GF-D8 (cell line): ENCODE data around the gene DIPK1A.
A peak's percentile ranks its signal among the peaks of the same experiment; 100 is the strongest.

Source experiments
- DNase-seq: peaks from one replicate; lab custom pipeline; 2025; lab: John Stamatoyannopoulos, UW

Gene DIPK1A

GRCh38 chr1:92839442-92839841, 121.8 kb downstream of the DIPK1A start:
- no peak for DNase-seq

- DNase-seq = no peak
These were observed 122.7 kb downstream of the DIPK1A start for GRCh38 chr1:92838519-92838918.

DNA sequence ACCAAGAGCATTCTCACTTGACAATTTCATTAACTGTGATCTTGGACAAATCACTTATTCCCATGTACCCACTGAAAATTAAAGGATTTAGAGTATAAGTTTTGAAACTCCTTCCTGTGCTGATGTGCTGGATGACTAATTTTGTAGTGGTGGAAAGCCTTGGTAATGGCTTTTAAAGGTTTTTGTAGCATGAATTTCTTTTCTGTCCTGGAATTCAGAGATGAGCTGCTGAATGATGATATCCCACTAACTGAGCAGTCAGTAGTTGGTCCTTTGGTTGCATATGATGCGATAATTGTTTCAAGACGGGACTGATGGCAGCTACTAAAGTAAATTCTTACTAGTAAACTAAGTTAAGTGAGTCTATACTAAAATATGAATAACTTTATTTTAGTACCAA, 124.2 kb downstream of the DIPK1A start:
- no peak for DNase-seq

- DNase-seq = no peak
These were observed 126.6 kb downstream of the DIPK1A start for GRCh38 chr1:92834617-92835016.

DNA sequence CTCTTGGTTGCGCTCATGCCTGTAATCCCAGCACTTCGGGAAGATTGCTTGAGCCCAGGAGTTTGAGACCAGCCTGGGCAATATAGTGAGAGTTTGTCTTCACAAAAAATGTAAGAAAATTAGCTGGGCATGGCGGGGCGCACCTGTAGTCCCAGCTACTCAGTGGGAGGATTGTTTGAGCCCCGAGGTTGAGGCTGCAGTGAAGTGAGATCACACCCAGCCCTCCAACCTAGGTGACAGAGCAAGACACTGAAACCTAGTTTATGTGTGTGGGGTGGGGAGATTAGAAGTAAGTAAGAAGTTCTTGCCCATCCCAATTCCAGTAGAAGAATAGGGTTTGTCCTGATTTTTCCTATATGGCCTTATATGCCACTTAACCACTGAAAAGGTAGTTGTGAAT, 127.4 kb downstream of the DIPK1A start:
- DNase-seq = no peak

DNA sequence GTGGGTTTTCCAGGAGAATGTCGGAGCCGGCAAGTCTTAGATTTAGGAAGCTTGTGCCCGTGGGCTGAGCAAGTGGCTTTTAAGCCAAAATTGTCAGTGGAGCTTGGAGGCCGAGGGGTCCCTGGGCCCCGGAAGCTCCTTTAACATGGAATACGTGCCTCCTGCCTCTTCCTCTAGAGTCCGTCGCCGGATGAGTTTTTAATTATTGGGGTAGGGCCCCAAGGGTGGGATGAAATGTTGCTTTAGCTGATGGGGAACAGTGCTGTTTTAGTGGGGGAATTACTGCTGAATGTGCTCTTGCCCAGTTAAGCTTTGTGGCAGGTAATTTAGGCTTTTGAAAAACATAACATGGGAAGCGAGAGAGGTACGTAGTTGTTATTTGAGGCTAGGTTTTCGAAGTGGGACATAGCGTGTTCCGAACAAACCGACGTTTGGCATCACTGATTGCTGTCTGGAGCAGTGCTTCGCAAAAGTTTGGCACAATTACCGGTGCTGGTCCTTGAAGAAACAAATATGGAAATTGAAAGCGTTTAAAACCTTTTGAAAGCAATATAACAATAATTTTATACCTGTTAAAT, 128.6 kb downstream of the DIPK1A start:
- DNase-seq = no peak

GRCh38 chr1:92831762-92832536, 129.3 kb downstream of the DIPK1A start, which contains the start of gene RPL5:
Gene RPL5, plus strand, starts transcription at chr1:92832040. Its CDS starts 75 bp downstream, at chr1:92832115.
- DNase-seq = peak; percentile 85

DNA sequence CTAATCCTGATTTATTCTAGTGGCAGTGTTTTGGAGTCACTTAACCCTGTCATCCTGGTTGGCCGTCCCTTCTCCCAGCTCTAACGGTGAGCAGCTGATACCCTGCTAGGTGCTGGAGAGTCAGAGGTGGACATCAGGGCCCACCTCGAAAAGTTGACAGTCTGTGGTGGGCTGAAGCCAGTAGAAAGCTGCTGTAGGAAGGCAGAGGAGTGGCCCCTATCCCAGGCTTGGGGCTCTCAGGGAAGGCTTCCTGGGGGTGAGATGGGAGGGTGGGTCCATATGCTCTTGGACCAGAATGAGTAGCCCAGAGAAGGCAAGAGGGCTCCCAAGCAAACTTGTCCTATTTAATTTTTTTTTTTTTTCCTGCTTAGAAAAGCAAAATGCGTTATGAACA, 129.9 kb downstream of the DIPK1A start:
- DNase-seq = no peak

DNA sequence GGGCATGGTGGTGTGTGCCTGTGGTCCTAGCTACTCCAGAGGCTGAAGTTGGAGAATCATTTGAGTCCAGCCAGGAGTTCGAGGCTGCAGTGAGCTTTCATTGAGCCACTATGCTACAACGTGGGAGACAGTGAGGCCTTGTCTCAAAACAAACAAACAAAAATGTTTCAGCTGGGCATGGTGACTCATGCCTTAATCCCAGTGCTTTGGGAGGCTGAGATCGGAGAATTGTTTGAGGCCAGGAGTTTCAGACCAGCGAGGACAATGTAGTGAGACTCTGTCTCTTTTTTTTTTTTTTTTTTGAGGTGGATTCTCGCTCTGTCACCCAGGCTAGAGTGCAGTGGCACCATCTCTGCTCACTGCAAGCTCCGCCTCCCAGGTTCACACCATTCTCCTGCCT, 134.5 kb downstream of the DIPK1A start:
- DNase-seq = no peak

GRCh38 chr1:92822879-92823278, 138.4 kb downstream of the DIPK1A start:
- no peak for DNase-seq

DNA sequence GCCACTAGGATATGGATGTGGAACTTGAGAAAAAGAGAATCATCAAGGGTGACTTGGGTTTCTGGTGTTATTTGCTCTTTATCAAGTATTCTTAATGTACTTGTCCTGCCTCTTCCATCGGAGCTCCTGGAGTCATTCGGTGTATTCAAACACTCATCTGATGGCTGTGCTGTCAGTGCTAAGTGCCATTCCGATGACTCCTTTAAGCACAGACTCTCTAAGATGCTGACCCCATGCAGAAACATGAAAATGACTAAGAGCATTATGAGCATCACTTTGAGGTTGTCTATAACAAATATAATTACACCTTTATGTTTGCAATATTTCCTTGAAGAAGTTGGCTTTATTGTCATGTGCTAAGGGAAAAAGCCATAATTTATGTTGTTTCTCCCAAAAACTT, 140.7 kb downstream of the DIPK1A start:
- DNase-seq = no peak

DNA sequence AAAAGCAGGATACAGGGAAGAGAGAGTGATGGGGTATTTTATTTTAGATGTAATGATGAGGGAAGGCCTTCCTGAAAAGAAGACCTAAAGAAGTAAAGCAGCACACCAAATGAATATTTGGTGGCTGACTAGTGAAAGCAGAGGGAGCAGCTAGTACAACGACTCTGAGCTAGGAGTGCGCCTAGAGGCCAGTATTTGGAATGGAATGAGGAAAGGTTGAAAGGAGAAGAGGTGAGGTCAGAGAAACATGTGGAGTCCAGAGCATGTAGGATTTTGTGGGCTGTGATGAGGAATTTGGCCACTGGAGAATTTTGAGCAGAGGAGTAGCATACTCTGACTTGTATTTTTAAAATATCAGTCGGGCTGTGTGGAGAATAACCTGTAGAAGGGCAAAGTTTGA, 141.2 kb downstream of the DIPK1A start:
- no peak for DNase-seq

DNA sequence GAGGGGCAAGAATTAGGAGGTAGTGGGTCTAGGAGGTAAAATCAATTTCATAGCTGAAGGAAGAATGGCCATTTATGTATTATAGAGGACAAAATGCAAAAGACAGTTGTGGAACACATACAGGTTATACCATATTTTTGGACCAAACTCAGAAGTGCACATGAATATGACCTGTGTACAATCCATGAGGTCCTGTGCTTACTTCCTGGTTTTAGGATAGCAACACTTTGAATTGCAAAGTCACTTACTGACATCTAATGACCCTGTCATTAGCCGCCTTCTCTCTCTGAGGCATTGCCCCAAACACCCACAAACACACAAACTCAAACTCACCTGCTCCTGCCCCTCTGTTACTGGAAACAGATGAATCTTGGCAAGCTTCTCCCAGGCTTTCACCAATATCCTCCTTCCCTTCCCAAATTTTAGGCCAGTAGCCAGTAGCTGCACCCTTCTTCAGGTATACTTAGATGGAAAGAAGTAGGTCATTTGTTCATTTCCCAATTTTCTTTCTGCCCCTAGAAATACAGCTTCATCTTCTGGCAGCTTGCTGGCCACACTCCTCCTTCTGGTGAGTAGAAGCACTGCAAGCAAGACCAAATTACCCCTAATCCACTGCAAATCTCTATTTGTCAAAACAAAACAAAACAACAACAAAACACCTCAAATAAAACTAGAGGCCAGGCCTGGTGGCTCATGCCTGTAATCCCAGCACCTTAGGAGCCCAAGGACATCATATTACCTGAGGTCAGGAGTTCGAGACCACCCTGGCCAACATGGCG, 143.1 kb downstream of the DIPK1A start:
- DNase-seq = peak; percentile 8

GRCh38 chr1:92817137-92817697, 144.0 kb downstream of the DIPK1A start:
- no peak for DNase-seq

GRCh38 chr1:92816732-92817131, 144.5 kb downstream of the DIPK1A start:
- DNase-seq = no peak

DNA sequence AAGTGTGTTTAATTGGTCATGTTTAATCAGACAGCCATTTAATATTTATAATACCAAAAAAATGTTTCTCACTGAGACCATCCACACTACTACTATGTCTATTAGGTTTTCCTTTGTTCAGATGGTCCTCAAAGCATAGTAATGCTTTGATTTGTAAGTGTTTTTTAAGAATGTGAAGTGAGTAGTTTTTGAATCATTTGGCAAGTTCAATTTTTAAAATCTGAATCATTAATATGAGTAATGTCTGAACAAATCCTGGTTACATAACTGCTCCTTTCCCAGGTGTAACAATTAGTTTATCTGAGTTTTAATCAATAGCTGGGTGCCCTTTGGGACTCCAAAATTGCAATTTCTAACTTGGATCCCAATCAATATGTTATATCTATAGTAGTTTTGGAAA, 152.9 kb downstream of the DIPK1A start:
- no peak for DNase-seq

- no peak for DNase-seq
These were observed 156.0 kb downstream of the DIPK1A start for GRCh38 chr1:92805216-92805615.

DNA sequence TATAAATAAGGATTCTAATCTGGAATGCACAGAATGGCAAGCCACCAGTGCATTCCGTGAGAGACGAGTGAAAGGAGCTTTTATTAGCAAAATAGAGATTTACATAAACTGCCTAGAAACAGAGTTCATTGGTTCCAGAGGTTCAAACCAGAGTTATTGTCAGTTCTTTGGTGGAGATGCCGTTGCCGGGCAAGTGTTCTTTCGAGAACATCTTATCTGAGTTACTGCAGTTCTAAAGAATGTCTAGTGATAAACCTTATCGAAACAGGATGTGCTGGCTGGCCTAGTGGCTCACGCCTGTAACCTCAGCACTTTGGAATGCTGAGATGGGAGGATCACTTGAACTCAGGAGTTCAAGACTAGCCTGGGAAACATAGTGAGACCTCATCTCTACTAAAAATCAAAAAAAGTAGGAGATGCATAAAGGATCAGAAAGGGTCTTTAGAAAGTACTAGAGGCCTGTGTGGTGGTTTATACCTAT, 156.5 kb downstream of the DIPK1A start:
- no peak for DNase-seq

DNA sequence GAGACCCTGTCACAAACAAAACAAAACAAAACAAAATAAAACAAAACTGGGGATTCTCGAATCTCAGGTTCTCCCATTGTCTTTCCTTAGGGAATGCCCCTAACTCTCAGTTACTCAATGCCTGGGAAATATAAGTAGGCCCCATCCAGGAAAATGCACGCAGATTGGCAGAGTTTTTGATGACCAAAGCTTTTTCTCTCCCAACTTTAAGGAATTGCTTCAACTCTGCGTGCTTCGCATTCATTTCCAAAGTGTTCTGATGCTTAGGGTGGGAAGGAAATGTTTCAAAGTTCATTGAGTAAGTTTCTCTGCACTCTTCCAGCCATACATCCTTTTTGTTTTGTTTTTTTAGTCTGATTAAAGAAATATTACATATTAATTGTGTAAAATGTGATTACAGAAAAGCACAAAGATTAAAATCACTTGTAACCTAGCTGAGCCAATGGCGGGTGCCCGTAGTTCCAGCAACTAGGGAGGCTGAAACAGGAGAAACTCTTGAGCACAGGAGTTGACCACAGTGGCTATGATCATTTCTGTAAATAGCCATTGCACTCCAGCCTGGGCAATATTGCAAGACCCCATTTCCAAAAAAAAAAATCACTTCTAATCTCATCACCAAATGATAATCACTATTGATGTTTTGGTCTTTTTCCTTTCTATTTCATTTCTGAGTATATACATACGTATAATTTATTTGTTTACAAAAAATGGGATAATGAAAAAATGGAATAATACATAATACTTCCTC, 157.9 kb downstream of the DIPK1A start:
- DNase-seq = no peak

GRCh38 chr1:92797961-92798360, 163.3 kb downstream of the DIPK1A start:
- DNase-seq = no peak

DNA sequence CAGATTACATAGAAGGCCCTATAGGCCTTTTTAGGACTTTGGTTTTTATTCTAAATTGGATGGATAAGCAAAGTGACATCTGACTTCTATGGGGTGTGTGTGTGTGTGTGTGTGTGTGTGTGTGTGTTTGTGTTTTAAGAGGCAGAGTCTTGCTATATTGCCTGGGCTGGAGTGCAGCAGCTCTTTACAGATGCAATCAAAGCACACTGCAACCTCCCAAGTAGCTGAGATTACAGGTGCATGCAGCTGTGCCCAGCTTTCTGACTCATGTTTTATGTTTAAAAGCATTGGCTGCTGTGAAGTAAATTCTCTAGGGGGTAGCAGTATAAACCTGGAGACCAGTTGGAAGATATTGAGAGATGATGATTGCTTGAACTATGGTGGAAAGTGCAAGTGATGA, 164.0 kb downstream of the DIPK1A start:
- no peak for DNase-seq

DNA sequence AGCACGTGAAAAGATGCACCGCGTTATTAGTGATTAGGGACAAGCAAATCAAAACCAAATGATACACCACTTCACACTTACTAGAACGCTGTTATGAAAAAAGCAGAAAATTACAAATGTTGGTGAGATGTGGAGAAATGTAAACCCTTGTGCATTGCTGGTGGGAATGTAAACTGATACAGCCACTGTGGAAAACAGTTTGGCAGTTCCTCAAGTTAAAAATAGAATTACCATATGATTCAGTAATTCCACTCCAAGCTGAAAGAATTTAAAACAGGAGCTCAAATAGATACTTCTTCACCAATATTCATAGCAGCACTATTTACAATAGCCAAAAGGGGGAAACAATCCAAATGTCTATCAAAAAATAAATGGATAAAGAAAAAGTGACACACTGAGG, 166.1 kb downstream of the DIPK1A start:
- DNase-seq = no peak
